GM10248 (cell line): ENCODE measurements around the gene ASB4.

Experiments used
- CTCF ChIA-PET: fragments of 300-600 bp; sonication (Branson Sonifier 250); formaldehyde crosslinking; extraction: SDS; loops from one replicate; lab custom pipeline; 2021; ENCODE audit warnings: antibody characterized with exemption; lab: Yijun Ruan, JAX
- POLR2A ChIA-PET: fragments of 350-650 bp; sonication (Branson Sonifier 250); formaldehyde crosslinking; extraction: SDS; loops from one replicate; lab custom pipeline; 2020; ENCODE audit warnings: antibody characterized with exemption; lab: Yijun Ruan, JAX
- DNase-seq: peaks from one replicate; pipeline ENCODE4 v3.0.0; 2012; ENCODE audit errors: extremely low spot score
- TF ChIP-seq, protein P1 (sequence below): IDR thresholded peaks from 2 replicates; pipeline ENCODE4 v1.5.1; 2012; ENCODE audit warnings: mild to moderate bottlenecking, low read depth; ENCODE audit errors: extremely low read depth, missing control alignments, control extremely low read depth

The ASB4 gene

DNA sequence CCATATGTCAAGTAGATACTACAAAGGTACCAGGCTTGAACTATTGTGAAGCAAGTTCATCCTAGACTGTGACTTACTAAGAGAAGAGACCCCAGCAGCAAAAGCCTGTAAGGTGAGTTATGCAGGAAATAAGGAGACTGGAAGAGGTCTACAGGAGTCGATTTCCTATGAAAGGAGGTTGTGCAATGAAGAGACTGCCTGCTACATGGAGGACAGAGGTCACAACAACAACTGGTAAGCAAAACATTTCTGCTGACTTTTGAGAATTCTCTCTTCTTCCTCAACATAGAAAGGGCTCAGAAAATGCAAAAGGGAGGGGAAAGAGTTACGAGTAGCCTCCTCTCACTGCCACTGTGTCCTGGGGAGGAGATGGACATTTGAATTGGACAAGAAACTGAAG, 68.2 kb downstream of the ASB4 start:
- no peak for DNase-seq
- ChIA-PET POLR2A (no interaction called here), CTCF (no interaction called here)
- TF ChIP-seq, protein P1, sequence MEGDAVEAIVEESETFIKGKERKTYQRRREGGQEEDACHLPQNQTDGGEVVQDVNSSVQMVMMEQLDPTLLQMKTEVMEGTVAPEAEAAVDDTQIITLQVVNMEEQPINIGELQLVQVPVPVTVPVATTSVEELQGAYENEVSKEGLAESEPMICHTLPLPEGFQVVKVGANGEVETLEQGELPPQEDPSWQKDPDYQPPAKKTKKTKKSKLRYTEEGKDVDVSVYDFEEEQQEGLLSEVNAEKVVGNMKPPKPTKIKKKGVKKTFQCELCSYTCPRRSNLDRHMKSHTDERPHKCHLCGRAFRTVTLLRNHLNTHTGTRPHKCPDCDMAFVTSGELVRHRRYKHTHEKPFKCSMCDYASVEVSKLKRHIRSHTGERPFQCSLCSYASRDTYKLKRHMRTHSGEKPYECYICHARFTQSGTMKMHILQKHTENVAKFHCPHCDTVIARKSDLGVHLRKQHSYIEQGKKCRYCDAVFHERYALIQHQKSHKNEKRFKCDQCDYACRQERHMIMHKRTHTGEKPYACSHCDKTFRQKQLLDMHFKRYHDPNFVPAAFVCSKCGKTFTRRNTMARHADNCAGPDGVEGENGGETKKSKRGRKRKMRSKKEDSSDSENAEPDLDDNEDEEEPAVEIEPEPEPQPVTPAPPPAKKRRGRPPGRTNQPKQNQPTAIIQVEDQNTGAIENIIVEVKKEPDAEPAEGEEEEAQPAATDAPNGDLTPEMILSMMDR: no peak

DNA sequence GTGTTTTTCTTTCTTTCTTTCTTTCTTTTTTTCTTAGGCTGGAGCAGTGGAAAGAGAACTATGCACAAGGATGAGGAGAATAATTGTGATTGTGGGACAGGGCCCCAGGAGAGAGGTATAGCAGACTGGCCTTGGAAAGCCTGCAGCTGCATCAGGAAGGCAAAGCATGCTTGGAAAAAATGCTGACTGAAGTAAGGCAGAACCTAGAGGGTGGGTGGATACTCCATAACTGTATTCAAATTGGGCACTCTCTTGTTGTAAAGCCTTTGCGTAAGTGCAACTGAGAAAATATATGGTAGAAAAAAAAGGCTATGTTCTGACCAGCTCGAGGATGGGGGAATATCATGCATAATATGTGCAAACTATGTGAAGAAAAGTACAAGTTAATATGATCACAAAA, 71.0 kb downstream of the ASB4 start:
- TF ChIP-seq, protein P1: no peak
- ChIA-PET CTCF (interaction anchor here (1.3 to 2.5 kb wide), 5 partner anchors 12 to 46 kb away, joined by 3 to 8 read pairs (median 5); no protein-coding TSS in a partner anchor), POLR2A (no interaction called here)
- no peak for DNase-seq

DNA sequence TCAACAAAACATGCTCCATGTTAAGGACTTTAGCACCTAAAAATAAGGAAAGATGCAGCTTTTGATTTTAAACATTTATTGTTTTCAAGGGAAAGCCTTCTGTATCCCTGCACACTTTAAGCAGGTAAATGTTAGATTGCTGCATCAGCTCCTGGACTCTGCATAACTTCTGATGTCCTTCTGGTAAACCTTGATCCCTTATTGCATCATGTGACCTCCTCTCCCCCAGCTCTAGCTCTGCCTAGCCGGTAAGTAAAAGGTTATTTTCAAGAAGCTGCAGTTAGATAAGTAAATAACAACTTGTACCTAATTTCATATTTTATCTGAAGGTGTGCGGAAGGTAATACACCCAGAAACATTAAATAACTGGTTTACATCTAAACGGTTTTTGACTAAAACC, 73.1 kb downstream of the ASB4 start:
- TF ChIP-seq, protein P1: no peak
- no peak for DNase-seq
- POLR2A ChIA-PET: no interaction called here
- CTCF ChIA-PET: interaction anchor here (2.5 kb wide), 1 partner anchor 14 kb away, joined by 8 read pairs; no protein-coding TSS in a partner anchor

DNA sequence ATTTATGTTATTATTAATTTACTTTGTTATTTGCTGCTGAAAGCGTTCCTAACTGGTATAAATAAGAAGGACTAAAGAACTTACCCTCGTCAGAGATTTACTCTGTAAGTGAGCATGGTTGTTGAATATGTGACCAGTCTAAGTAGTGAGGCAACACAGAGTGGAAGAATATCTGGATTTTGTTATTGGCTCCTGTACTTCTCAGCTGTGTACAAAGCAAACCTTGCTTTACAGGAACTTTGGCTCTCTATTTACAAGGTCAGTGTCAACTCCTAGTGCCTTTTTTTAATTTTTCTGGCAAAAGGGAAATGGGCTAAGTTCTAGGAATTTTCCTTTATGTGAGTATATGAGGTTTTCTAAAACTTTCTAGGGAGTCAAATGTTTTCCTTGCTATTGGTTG, 74.9 kb downstream of the ASB4 start:
- DNase-seq: no peak
- ChIA-PET CTCF (no interaction called here), POLR2A (no interaction called here)
- TF ChIP-seq, protein P1: no peak

DNA sequence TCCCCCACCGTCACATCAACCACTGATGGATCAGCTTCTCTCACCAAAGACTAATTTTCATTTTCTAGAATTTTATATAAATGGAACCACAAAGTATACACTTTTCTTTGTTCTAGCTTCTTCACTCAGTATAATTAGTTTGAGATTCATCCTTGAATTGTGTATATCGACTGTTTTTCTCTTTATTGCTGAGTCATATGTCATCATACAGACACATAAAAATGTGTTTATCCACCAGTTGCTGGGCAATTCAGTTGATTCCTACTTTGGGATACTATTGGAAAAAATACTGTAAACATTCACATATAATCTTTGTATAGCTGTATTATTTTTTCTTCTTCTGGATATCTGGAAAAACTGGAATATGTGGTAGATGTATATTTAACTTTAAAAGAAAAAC, 84.0 kb downstream of the ASB4 start:
- TF ChIP-seq, protein P1: no peak
- POLR2A ChIA-PET: no interaction called here
- no peak for DNase-seq
- CTCF ChIA-PET: interaction anchor here (1.2 to 1.3 kb wide), 2 partner anchors 12 to 125 kb away, joined by 3 to 4 read pairs; no protein-coding TSS in a partner anchor

DNA sequence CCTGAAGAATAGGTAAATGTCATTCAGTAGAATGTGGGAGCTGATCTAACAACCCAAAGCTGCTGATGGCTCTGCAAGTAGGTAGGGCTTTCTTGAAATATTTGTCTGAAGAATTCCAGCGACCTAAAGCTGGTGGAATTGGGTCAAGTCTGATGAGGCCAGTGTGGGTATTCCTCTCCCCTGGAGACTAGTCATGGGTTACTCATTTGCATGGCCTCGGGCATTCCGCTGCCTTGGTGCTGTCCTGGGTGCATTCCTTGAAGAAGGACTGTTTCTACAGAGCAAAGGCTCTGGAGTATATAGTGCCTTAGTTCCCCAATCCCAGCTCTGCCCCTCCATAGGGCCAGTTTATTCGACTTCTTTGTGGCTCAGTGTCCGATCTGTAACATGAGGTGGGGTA, 91.4 kb downstream of the ASB4 start:
- POLR2A ChIA-PET: no interaction called here
- DNase-seq: no peak
- TF ChIP-seq, protein P1: no peak
- CTCF ChIA-PET: no interaction called here
